HG03575 (cell line): ENCODE measurements around the gene DNAJC1.
"Not testable (repeated sequence)": the region's sequence is repeated elsewhere in the genome, so short reads cannot be mapped to it uniquely, and the experiment has no call there.

Experiments
- ATAC-seq: cut with Tn5 transposase; IDR thresholded peaks from one replicate; pipeline ENCODE4 v1.9.1; 2021; ENCODE audit not compliant: unreplicated experiment, insufficient number of reproducible peaks, low FRiP score; ENCODE audit errors: extremely low read depth

DNAJC1 gene

GRCh38 chr10:21869087-21869486, 134.4 kb downstream of the DNAJC1 start:
- not testable (repeated sequence) for ATAC-seq

- ATAC-seq = no peak
Measured at GRCh38 chr10:21860718-21861117, 142.8 kb downstream of the DNAJC1 start.

GRCh38 chr10:21858455-21858854, 145.1 kb downstream of the DNAJC1 start:
- ATAC-seq = no peak

GRCh38 chr10:21849607-21850006, 153.9 kb downstream of the DNAJC1 start:
- ATAC-seq = no peak

- ATAC-seq = no peak
Measured at GRCh38 chr10:21843645-21844044, 159.9 kb downstream of the DNAJC1 start.

- ATAC-seq = not testable (repeated sequence)
Measured at GRCh38 chr10:21841273-21841672, 162.3 kb downstream of the DNAJC1 start.

GRCh38 chr10:21837487-21837886, 166.0 kb downstream of the DNAJC1 start:
- ATAC-seq = not testable (repeated sequence)

GRCh38 chr10:21834574-21834973, 169.0 kb downstream of the DNAJC1 start:
- ATAC-seq = not testable (repeated sequence)

GRCh38 chr10:21832821-21833130, 170.8 kb downstream of the DNAJC1 start:
- no peak for ATAC-seq

- no peak for ATAC-seq
Measured at GRCh38 chr10:21831986-21832820, 171.3 kb downstream of the DNAJC1 start.

- no peak for ATAC-seq
Measured at GRCh38 chr10:21830037-21830436, 173.5 kb downstream of the DNAJC1 start.

- no peak for ATAC-seq
Measured at GRCh38 chr10:21827308-21827707, 176.2 kb downstream of the DNAJC1 start.

- ATAC-seq = no peak
Measured at GRCh38 chr10:21826725-21827124, 176.8 kb downstream of the DNAJC1 start.

- ATAC-seq = no peak
Measured at GRCh38 chr10:21825345-21825744, 178.2 kb downstream of the DNAJC1 start.

GRCh38 chr10:21824409-21824808, 179.1 kb downstream of the DNAJC1 start:
- ATAC-seq = no peak

GRCh38 chr10:21823617-21824016, 179.9 kb downstream of the DNAJC1 start:
- ATAC-seq = no peak

GRCh38 chr10:21822273-21822672, 181.3 kb downstream of the DNAJC1 start:
- not testable (repeated sequence) for ATAC-seq

GRCh38 chr10:21820952-21821351, 182.6 kb downstream of the DNAJC1 start:
- ATAC-seq = no peak

- ATAC-seq = not testable (repeated sequence)
Measured at GRCh38 chr10:21818416-21818815, 185.1 kb downstream of the DNAJC1 start.

GRCh38 chr10:21814866-21815265, 188.7 kb downstream of the DNAJC1 start:
- ATAC-seq = no peak

- ATAC-seq = no peak
Measured at GRCh38 chr10:21813946-21814345, 189.6 kb downstream of the DNAJC1 start.
